PC-3 (cell line): ENCODE results near the gene MYO1C.

Experiments
- CTCF ChIP-seq: fragments of 300-600 bp; sonication (generic); conservative IDR thresholded peaks from 2 replicates; pipeline ENCODE4 v1.5.1; 2017; ENCODE audit warnings: antibody characterized with exemption, low read depth, mild to moderate bottlenecking, low read length
- EZH2 ChIP-seq: fragments of 300-600 bp; sonication (generic); IDR thresholded peaks from one replicate; pipeline ENCODE4 v1.6.1; 2017; ENCODE audit warnings: antibody characterized with exemption, mild to moderate bottlenecking, low read length; ENCODE audit not compliant: unreplicated experiment

- TF ChIP-seq EZH2 (no peak), CTCF (no peak)
Observed at GRCh38 chr17:1469231-1469852, 23.1 kb downstream of the MYO1C start.
